CD4-positive, alpha-beta T cell treated with Interferon gamma for 1 hour (primary cell): ENCODE measurements around the gene ATP11A.

Source experiments
- DNase-seq: peaks from one replicate; pipeline ENCODE4 v3.0.0-alpha.2; 2020

Gene ATP11A

GRCh38 chr13:112711528-112712265 lies 21.9 kb downstream of the ATP11A start:
- DNase-seq: no peak

- no peak for DNase-seq
Observed at GRCh38 chr13:112712451-112713207, 22.8 kb downstream of the ATP11A start.

- DNase-seq: no peak
Observed at GRCh38 chr13:112713517-112714253, 23.8 kb downstream of the ATP11A start.

- DNase-seq: no peak
Observed at GRCh38 chr13:112714376-112715174, 24.7 kb downstream of the ATP11A start.

GRCh38 chr13:112715210-112715609 lies 25.4 kb downstream of the ATP11A start:
- DNase-seq: no peak

GRCh38 chr13:112715715-112716460 lies 26.1 kb downstream of the ATP11A start:
- DNase-seq: no peak

GRCh38 chr13:112716461-112716820 lies 26.6 kb downstream of the ATP11A start:
- DNase-seq: no peak

- no peak for DNase-seq
Observed at GRCh38 chr13:112716841-112717520, 27.1 kb downstream of the ATP11A start.

GRCh38 chr13:112718318-112718717 lies 28.5 kb downstream of the ATP11A start:
- DNase-seq: no peak

- DNase-seq: no peak
Observed at GRCh38 chr13:112719016-112719415, 29.2 kb downstream of the ATP11A start.

GRCh38 chr13:112719556-112719955 lies 29.7 kb downstream of the ATP11A start:
- no peak for DNase-seq

GRCh38 chr13:112720251-112720650 lies 30.4 kb downstream of the ATP11A start:
- DNase-seq: no peak

- no peak for DNase-seq
Observed at GRCh38 chr13:112720814-112721197, 31.0 kb downstream of the ATP11A start.

- no peak for DNase-seq
Observed at GRCh38 chr13:112721198-112722104, 31.6 kb downstream of the ATP11A start.

- no peak for DNase-seq
Observed at GRCh38 chr13:112722433-112723263, 32.8 kb downstream of the ATP11A start.

GRCh38 chr13:112723771-112724170 lies 33.9 kb downstream of the ATP11A start:
- no peak for DNase-seq

GRCh38 chr13:112724788-112725345 lies 35.0 kb downstream of the ATP11A start:
- no peak for DNase-seq

- DNase-seq: no peak
Observed at GRCh38 chr13:112725346-112726015, 35.6 kb downstream of the ATP11A start.
